Activated CD8-positive, alpha-beta T cell treated with anti-CD3 and anti-CD28 coated beads for 36 hours (primary cell): ENCODE results near the gene KNDC1. TPM values are rescaled to one million over a fixed set of nuclear protein-coding genes. Genes with fewer than 3 reads are reported as not detected.
A peak's percentile ranks its signal among the peaks of the same experiment; 100 is the strongest.

Experiments
- ATAC-seq: fragments of 200-7000 bp; cut with Tn5 transposase; one replicate; pipeline ENCODE4 v1.10.0; 2021; ENCODE audit warnings: mild to moderate bottlenecking, moderate library complexity
- CTCF ChIA-PET: fragments of 350-600 bp; sonication (Branson Sonifier 250); formaldehyde crosslinking; loops from one replicate; lab custom pipeline; 2021; ENCODE audit warnings: antibody characterized with exemption; lab: Charles Lee
- POLR2A ChIA-PET: fragments of 350-600 bp; sonication (Branson Sonifier 250); formaldehyde crosslinking; loops from one replicate; lab custom pipeline; 2021; ENCODE audit warnings: antibody characterized with exemption; lab: Charles Lee
- DNase-seq: peaks from one replicate; pipeline ENCODE4 v3.0.0-alpha.2; 2020
- H3K27ac Mint-ChIP-seq: one replicate; pipeline ENCODE4 v1.8.0; 2021; ENCODE audit warnings: mild to moderate bottlenecking, mixed read lengths
- H3K27me3 Mint-ChIP-seq: one replicate; pipeline ENCODE4 v1.8.0; 2021; ENCODE audit warnings: mixed read lengths
- H3K36me3 Mint-ChIP-seq: one replicate; pipeline ENCODE4 v1.8.0; 2021; ENCODE audit warnings: low read depth, mixed read lengths
- H3K4me1 Mint-ChIP-seq: one replicate; pipeline ENCODE4 v1.8.0; 2021; ENCODE audit warnings: low read depth, mixed read lengths
- H3K4me3 Mint-ChIP-seq: one replicate; pipeline ENCODE4 v1.8.0; 2021; ENCODE audit warnings: mild to moderate bottlenecking, moderate library complexity, mixed read lengths
- H3K9me3 Mint-ChIP-seq: one replicate; pipeline ENCODE4 v1.8.0; 2021; ENCODE audit warnings: mixed read lengths
- intact Hi-C: fragments of 100-400 bp; cut with micrococcal nuclease; formaldehyde crosslinking; loops from one replicate; pipeline ENCODE4 v1.10.0; 2022
- total RNA-seq, 2 experiments: library from RNA; stranded (reverse); gene quantifications; one replicate each; pipeline ENCODE4 v1.2.3, GENCODE V29; 2021
- TF ChIP-seq, protein P1 (sequence below): fragments of 200-600 bp; IDR thresholded peaks from one replicate; pipeline ENCODE4 v1.8.0; 2022; ENCODE audit warnings: antibody characterized with exemption, mild to moderate bottlenecking

KNDC1 gene
- total RNA-seq, 2 experiments from 2014 or later: not detected

DNA sequence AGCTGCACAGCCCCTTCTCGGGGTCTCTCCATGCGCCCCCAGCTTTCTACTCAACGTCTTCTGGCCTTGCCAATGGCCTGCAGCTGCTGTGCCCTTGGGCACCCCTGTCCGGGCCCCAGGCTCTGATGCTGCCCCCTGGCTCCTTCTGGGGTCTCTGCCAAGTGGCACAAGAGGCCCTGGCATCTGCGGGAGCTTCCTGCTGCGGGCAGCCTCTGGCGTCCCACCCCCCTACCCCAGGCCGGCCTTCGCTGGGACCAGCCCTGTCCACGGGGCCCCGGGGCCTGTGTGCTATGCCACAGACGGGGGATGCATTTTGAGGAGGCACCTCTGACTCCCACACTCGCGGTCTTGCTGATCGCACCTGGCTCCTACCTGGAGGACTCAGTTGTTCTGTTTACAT, 80.0 kb downstream of the KNDC1 start:
- H3K27me3 Mint-ChIP-seq: peaks cover 40% of the 10 kb centered on the region
- DNase-seq (no peak), ATAC-seq (no peak)
- H3K27ac Mint-ChIP-seq: no peak overlapping the region
- intact Hi-C loops: no loop called here
- H3K9me3 Mint-ChIP-seq: no peaks in the 10 kb centered on the region
- H3K4me1 Mint-ChIP-seq: peaks cover 18% of the 10 kb centered on the region
- TF ChIP-seq, protein P1, sequence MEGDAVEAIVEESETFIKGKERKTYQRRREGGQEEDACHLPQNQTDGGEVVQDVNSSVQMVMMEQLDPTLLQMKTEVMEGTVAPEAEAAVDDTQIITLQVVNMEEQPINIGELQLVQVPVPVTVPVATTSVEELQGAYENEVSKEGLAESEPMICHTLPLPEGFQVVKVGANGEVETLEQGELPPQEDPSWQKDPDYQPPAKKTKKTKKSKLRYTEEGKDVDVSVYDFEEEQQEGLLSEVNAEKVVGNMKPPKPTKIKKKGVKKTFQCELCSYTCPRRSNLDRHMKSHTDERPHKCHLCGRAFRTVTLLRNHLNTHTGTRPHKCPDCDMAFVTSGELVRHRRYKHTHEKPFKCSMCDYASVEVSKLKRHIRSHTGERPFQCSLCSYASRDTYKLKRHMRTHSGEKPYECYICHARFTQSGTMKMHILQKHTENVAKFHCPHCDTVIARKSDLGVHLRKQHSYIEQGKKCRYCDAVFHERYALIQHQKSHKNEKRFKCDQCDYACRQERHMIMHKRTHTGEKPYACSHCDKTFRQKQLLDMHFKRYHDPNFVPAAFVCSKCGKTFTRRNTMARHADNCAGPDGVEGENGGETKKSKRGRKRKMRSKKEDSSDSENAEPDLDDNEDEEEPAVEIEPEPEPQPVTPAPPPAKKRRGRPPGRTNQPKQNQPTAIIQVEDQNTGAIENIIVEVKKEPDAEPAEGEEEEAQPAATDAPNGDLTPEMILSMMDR: no peak
- ChIA-PET CTCF (no interaction called here), POLR2A (no interaction called here)
- no peaks in the 10 kb centered on the region for H3K36me3 Mint-ChIP-seq
- H3K4me3 Mint-ChIP-seq: no peak overlapping the region

DNA sequence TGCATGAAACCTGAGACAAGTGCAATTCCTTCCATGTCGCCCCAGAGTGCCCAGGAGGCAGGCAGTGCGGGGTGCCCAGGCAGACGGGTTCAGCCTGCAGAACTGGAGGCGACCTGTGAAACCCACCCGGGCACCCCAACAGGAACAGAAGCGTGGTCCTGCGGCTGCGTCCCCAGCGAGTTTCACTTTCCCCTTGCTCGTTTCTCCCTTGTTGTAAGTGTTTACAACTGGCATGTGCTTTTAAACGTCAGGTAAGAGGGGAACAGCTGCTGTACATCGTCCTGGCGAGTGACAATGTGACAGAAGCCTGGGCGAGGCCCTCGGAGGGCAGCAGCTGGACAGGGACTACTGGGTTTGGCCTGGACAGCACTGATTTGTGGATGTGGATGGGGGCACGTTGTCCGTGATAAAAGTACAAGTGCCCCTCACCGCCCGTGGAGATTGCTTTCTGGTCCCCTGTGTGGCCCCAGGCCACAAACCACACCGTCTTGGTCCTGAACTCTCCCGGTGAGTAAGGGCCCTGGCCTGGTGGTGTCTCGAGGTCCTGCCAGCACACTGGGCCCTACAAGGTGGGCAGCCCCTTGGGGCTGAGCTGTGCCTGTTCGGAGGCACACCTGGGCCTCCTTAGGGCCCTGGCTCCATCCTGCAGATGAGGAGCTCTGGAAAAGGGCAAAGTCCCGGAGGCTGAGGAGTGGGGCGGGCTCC, 81.6 kb downstream of the KNDC1 start:
- H3K4me1 Mint-ChIP-seq: peaks cover 16% of the 10 kb centered on the region
- no peaks in the 10 kb centered on the region for H3K9me3 Mint-ChIP-seq
- DNase-seq: peak; percentile 39
- TF ChIP-seq, protein P1: no peak
- ChIA-PET POLR2A (interaction anchor here (1.2 kb wide), 1 partner anchor 8 kb away, joined by 3 read pairs; no protein-coding TSS in a partner anchor), CTCF (no interaction called here)
- H3K36me3 Mint-ChIP-seq: no peaks in the 10 kb centered on the region
- no peak overlapping the region for H3K27ac Mint-ChIP-seq
- intact Hi-C loops: no loop called here
- no peak for ATAC-seq
- H3K27me3 Mint-ChIP-seq: peaks cover 39% of the 10 kb centered on the region
- peak overlapping the region; percentile 42 for H3K4me3 Mint-ChIP-seq

DNA sequence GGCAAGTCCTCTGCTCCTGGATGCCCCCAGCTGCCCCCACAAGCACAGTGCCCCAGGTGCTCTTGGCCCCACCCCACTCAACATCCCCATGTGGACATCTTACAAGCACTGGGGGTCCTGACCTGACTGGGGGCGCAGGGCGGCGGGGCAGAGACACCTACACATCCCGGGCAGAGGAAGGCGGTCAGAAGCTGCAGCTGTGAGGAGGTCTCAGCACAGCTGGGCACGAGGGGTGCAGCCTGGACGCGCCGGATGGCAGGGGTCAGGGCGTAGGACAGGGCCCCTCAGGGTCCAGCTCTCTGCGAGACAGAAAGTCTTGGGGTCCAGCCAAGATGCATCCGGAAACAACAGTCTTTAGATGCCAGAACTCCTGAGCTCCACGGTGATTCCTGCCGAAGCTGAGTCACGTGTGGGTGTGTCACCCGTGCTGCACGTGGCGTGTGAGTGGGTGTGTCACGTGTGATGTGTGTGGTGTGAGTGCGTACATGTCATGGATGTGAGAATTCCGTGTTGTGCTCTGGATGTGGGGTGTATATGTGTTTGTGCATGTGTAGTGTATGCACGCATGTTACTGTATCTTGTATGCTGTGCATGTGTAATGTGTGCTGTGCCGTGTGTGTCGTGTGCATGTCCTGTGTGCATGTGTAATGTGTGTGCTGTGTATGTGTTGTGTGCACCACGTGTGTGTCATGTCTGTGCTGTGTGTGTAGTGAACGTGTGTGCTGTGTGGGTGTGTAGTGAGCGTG, 82.8 kb downstream of the KNDC1 start:
- intact Hi-C loops: no loop called here
- ChIA-PET POLR2A (interaction anchor here (1.2 kb wide), 1 partner anchor 9 kb away, joined by 3 read pairs; no protein-coding TSS in a partner anchor), CTCF (no interaction called here)
- Mint-ChIP-seq H3K4me1 (peaks cover 16% of the 10 kb centered on the region), H3K27me3 (peaks cover 39% of the 10 kb centered on the region), H3K4me3 (no peak overlapping the region), H3K27ac (no peak overlapping the region), H3K36me3 (no peaks in the 10 kb centered on the region), H3K9me3 (no peaks in the 10 kb centered on the region)
- no peak for ATAC-seq
- TF ChIP-seq, protein P1: no peak
- no peak for DNase-seq

DNA sequence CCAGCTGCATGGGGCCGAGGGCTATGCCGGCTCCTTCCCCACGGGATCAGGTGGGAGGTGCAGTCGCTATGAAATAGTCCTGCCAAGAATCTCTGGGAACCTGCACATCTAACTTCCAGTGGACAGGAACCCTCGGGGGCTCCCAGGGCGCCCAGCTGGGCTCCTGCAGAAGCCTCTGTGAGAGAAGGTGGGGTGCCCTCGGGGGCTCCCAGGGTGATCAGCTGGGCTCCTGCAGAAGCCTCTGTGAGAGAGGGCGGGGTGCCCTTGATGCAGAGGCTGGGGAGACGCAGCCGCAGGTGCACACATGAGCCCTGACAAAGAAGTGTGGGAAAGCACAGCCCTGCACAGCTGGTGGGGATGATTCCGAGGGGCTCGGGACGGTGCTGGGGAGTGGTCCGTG, 83.6 kb downstream of the KNDC1 start:
- Mint-ChIP-seq H3K36me3 (no peaks in the 10 kb centered on the region), H3K27me3 (peaks cover 35% of the 10 kb centered on the region), H3K4me1 (peaks cover 16% of the 10 kb centered on the region), H3K9me3 (no peaks in the 10 kb centered on the region), H3K4me3 (no peak overlapping the region), H3K27ac (no peak overlapping the region)
- POLR2A ChIA-PET: no interaction called here
- TF ChIP-seq, protein P1: no peak
- intact Hi-C loops: no loop called here
- CTCF ChIA-PET: no interaction called here
- DNase-seq (no peak), ATAC-seq (no peak)
